Amygdala (tissue), 56 donors: ENCODE results near the gene TUBB6.

Experiments
- DNase-seq, 56 donors: peaks; one replicate each; lab custom pipeline; 2025; lab: John Stamatoyannopoulos, UW

Gene TUBB6

GRCh38 chr18:12312976-12313375, 4.9 kb downstream of the TUBB6 start:
- no peak for DNase-seq

GRCh38 chr18:12313530-12314245, 5.6 kb downstream of the TUBB6 start:
- no peak for DNase-seq

- DNase-seq, result no peak
These were observed 6.7 kb downstream of the TUBB6 start for GRCh38 chr18:12314591-12315305.

GRCh38 chr18:12315490-12315889, 7.4 kb downstream of the TUBB6 start:
- DNase-seq, result no peak

- DNase-seq, result no peak
These were observed 7.9 kb downstream of the TUBB6 start for GRCh38 chr18:12315911-12316310.

GRCh38 chr18:12317664-12318333, 9.8 kb downstream of the TUBB6 start:
- no peak for DNase-seq

- no peak for DNase-seq
These were observed 10.3 kb downstream of the TUBB6 start for GRCh38 chr18:12318334-12318697.

- no peak for DNase-seq
These were observed 10.8 kb downstream of the TUBB6 start for GRCh38 chr18:12318857-12319256.

GRCh38 chr18:12321333-12321732, 13.3 kb downstream of the TUBB6 start:
- no peak for DNase-seq

- DNase-seq, result no peak
These were observed 17.1 kb downstream of the TUBB6 start for GRCh38 chr18:12324991-12325725.

GRCh38 chr18:12325726-12326245, 17.7 kb downstream of the TUBB6 start:
- no peak for DNase-seq

GRCh38 chr18:12326711-12327460, 18.8 kb downstream of the TUBB6 start:
- DNase-seq, result no peak

GRCh38 chr18:12327510-12328178, 19.6 kb downstream of the TUBB6 start:
- peak in 17 of 56 donors; percentile 4 to 69 (median 30) for DNase-seq

GRCh38 chr18:12328179-12328823, 20.3 kb downstream of the TUBB6 start:
- DNase-seq, result no peak

- no peak for DNase-seq
These were observed 21.2 kb downstream of the TUBB6 start for GRCh38 chr18:12329125-12329698.

- no peak for DNase-seq
These were observed 22.7 kb downstream of the TUBB6 start for GRCh38 chr18:12330766-12331165.

GRCh38 chr18:12333506-12334290, 25.7 kb downstream of the TUBB6 start:
- no peak for DNase-seq

GRCh38 chr18:12334366-12334808, 26.3 kb downstream of the TUBB6 start:
- peak in 3 of 56 donors; percentile 9 to 21 (median 9) for DNase-seq
